ENCODE results near the gene PXDN. TPM values are rescaled to one million over a fixed set of nuclear protein-coding genes. Genes with fewer than 3 reads are reported as not detected.
"Not testable (repeated sequence)": the region's sequence is repeated elsewhere in the genome, so short reads cannot be mapped to it uniquely, and the experiment has no call there.

Gene PXDN
- total and polyA plus RNA-seq, 10 of the 15 experiments (the other 5 are each of a cell fraction or from before 2014, with no cell fraction given): 0.12 to 0.69 (median 0.23) TPM; not detected in 5

DNA sequence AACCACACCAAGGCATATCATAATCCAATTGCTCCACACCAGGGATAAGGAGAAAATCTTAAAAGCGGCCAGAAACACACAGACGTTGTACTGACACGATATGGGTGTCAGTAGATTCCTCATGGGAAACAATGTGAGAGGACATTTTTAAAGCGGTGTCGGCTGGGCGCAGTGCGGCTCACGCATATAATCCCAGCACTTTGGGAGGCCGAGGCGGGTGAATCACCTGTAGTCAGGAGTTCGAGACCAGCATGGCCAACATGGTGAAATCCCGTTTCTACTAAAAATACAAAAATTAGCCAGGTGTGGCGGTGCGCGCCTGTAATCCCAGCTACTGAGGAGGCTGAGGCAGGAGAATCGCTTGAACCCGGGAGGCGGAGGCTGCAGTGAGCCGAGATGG, 11.0 kb downstream of the PXDN start:
- H2AFZ ChIP-seq (ENCODE audit: control insufficient read depth, low read depth, low read length); RAD21 ChIA-PET (ENCODE audit: unreplicated experiment); CTCF ChIA-PET; intact Hi-C loops (cut with micrococcal nuclease; ENCODE audit: unreplicated experiment); H3K36me3 ChIP-seq (ENCODE audit: control insufficient read depth in 2 of 2, insufficient read depth in 2 of 2, low read length in 1 of 2); H3K4me2 ChIP-seq (ENCODE audit: control insufficient read depth, insufficient read depth); in situ Hi-C loops (cut with MboI); H3K79me2 ChIP-seq (ENCODE audit: control insufficient read depth, insufficient read depth, low read length); BruUV-seq (replicated peaks); H4K20me1 ChIP-seq (ENCODE audit: control insufficient read depth, insufficient read depth); H3K27me3 ChIP-seq (replicated peaks in 1 of 2; ENCODE audit: control insufficient read depth in 2 of 2, insufficient read depth in 2 of 2, low read length in 1 of 2); ATAC-seq; DNase-seq (ENCODE audit: low read depth, low spot score); H3K27ac ChIP-seq (ENCODE audit: control insufficient read depth, insufficient read depth); H3K9ac ChIP-seq (ENCODE audit: control insufficient read depth, insufficient read depth, low read length); H3K9me3 ChIP-seq (replicated peaks; ENCODE audit: control insufficient read depth, insufficient read depth, low read length); H3K4me3 ChIP-seq; SMC1A ChIA-PET (ENCODE audit: uncharacterized antibody, unreplicated experiment); POLR2A ChIA-PET; FAIRE-seq; H3K4me1 ChIP-seq (ENCODE audit: control insufficient read depth, insufficient read depth, low read length): not testable (repeated sequence)
- 59% methylated on average over 19 of the region's 19 CpGs for WGBS (ENCODE audit: insufficient coverage, insufficient replicate concordance, low lambda C conversion rate, missing lambda C conversion rate)

DNA sequence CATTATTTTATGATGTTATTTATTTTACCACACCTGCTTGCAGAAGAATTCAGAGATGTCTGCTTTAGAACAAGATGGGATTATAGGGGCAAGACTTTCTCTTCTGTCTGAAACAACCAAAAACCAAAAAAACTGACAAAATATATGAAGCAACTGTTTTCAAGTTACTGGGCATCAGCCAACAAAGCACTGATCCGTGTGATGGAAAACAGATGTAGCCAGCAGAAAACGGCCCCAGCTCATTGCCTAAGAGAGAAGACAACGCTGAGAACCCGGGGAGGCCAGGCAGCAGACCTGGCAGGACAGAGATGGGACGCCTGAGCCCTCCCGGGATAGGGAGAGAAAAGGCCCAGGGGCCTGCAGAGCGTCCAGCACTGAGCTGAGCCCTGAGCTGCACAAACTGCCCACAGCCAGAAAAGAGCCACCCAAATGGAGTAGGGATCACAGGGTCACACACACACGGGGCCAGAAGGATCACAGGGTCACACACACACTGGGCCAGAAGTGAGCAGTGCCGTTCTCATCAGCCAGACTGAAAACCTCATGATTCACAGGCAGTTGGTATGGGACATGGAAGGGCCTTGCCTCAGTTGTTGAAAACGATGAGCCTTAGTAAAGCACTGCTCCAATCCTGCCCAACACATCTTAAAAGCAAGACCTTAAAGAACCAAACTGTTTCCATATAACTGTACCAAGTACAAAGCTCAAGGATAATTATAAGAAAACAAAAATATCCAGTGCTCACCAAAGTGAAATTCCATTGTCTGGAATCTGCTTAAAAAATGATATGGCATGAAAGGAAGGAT, 12.1 kb downstream of the PXDN start:
- ChIA-PET SMC1A (ENCODE audit: uncharacterized antibody, unreplicated experiment) (no interaction called here), CTCF (no interaction called here), POLR2A (no interaction called here), RAD21 (ENCODE audit: unreplicated experiment) (no interaction called here)
- no peak for DNase-seq (ENCODE audit: low read depth, low spot score)
- no peak overlapping the region for H3K4me2 ChIP-seq (ENCODE audit: control insufficient read depth, insufficient read depth)
- intact Hi-C loops (cut with micrococcal nuclease; ENCODE audit: unreplicated experiment): no loop called here
- H3K36me3 ChIP-seq (ENCODE audit: control insufficient read depth in 2 of 2, insufficient read depth in 2 of 2, low read length in 1 of 2): no peaks in the 10 kb centered on the region
- H3K79me2 ChIP-seq (ENCODE audit: control insufficient read depth, insufficient read depth, low read length): no peaks in the 10 kb centered on the region
- in situ Hi-C loops (cut with MboI): no loop called here
- no peak for ATAC-seq
- no peak overlapping the region for H3K4me3 ChIP-seq
- H3K27me3 ChIP-seq (replicated peaks in 1 of 2; ENCODE audit: control insufficient read depth in 2 of 2, insufficient read depth in 2 of 2, low read length in 1 of 2): no peaks in the 10 kb centered on the region
- FAIRE-seq: no peak
- no peaks in the 10 kb centered on the region for H3K9me3 ChIP-seq (replicated peaks; ENCODE audit: control insufficient read depth, insufficient read depth, low read length)
- 16% methylated on average over 10 of the region's 10 CpGs for WGBS (ENCODE audit: insufficient coverage, insufficient replicate concordance, low lambda C conversion rate, missing lambda C conversion rate)
- no peaks in the 10 kb centered on the region for H4K20me1 ChIP-seq (ENCODE audit: control insufficient read depth, insufficient read depth)
- H3K4me1 ChIP-seq (ENCODE audit: control insufficient read depth, insufficient read depth, low read length): no peaks in the 10 kb centered on the region
- H3K9ac ChIP-seq (ENCODE audit: control insufficient read depth, insufficient read depth, low read length): no peak overlapping the region
- TF ChIP-seq POU2F2 (IDR thresholded peaks at IDR 0.05; ENCODE audit: borderline replicate concordance, low read depth, low read length): no peak
- no peak for TF ChIP-seq SMC3 (IDR thresholded peaks at IDR 0.05; ENCODE audit: borderline replicate concordance, low read length)
- TF ChIP-seq HCFC1 (IDR thresholded peaks at IDR 0.05; ENCODE audit: low read length): no peak
- TF ChIP-seq, protein P1, sequence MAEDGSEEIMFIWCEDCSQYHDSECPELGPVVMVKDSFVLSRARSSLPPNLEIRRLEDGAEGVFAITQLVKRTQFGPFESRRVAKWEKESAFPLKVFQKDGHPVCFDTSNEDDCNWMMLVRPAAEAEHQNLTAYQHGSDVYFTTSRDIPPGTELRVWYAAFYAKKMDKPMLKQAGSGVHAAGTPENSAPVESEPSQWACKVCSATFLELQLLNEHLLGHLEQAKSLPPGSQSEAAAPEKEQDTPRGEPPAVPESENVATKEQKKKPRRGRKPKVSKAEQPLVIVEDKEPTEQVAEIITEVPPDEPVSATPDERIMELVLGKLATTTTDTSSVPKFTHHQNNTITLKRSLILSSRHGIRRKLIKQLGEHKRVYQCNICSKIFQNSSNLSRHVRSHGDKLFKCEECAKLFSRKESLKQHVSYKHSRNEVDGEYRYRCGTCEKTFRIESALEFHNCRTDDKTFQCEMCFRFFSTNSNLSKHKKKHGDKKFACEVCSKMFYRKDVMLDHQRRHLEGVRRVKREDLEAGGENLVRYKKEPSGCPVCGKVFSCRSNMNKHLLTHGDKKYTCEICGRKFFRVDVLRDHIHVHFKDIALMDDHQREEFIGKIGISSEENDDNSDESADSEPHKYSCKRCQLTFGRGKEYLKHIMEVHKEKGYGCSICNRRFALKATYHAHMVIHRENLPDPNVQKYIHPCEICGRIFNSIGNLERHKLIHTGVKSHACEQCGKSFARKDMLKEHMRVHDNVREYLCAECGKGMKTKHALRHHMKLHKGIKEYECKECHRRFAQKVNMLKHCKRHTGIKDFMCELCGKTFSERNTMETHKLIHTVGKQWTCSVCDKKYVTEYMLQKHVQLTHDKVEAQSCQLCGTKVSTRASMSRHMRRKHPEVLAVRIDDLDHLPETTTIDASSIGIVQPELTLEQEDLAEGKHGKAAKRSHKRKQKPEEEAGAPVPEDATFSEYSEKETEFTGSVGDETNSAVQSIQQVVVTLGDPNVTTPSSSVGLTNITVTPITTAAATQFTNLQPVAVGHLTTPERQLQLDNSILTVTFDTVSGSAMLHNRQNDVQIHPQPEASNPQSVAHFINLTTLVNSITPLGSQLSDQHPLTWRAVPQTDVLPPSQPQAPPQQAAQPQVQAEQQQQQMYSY (CRISPR knock-in tag; IDR thresholded peaks at IDR 0.05): no peak
- TF ChIP-seq RELA (IDR thresholded peaks at IDR 0.05; ENCODE audit: borderline replicate concordance, partially characterized antibody): no peak
- TF ChIP-seq, protein P2, sequence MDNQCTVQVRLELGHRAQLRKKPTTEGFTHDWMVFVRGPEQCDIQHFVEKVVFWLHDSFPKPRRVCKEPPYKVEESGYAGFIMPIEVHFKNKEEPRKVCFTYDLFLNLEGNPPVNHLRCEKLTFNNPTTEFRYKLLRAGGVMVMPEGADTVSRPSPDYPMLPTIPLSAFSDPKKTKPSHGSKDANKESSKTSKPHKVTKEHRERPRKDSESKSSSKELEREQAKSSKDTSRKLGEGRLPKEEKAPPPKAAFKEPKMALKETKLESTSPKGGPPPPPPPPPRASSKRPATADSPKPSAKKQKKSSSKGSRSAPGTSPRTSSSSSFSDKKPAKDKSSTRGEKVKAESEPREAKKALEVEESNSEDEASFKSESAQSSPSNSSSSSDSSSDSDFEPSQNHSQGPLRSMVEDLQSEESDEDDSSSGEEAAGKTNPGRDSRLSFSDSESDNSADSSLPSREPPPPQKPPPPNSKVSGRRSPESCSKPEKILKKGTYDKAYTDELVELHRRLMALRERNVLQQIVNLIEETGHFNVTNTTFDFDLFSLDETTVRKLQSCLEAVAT (IDR thresholded peaks at IDR 0.05): no peak
- TF ChIP-seq SREBF1 (IDR thresholded peaks at IDR 0.05; ENCODE audit: low read length): no peak
- no peak for TF ChIP-seq KLF5 (IDR thresholded peaks at IDR 0.05; ENCODE audit: partially characterized antibody)
- no peak for TF ChIP-seq ZBED1 (IDR thresholded peaks at IDR 0.05; ENCODE audit: borderline replicate concordance)
- TF ChIP-seq SREBF2 (IDR thresholded peaks at IDR 0.05; ENCODE audit: low read length): no peak
- no peak for TF ChIP-seq FOXM1 (IDR thresholded peaks at IDR 0.05; ENCODE audit: low read depth, low read length)
- no peak overlapping the region for H2AFZ ChIP-seq (ENCODE audit: control insufficient read depth, low read depth, low read length)
- no TSS peak for BruUV-seq (replicated peaks)
- H3K27ac ChIP-seq (ENCODE audit: control insufficient read depth, insufficient read depth): no peak overlapping the region

Measured in GM12878 (cell line).